Measurements from ENCODE around the gene NR6A1. TPM values are rescaled to one million over a fixed set of nuclear protein-coding genes. Genes with fewer than 3 reads are reported as not detected.
A peak's percentile ranks its signal among the peaks of the same experiment; 100 is the strongest.

The NR6A1 gene
- total RNA-seq, 1 experiment from 2014 or later, result 99.3 TPM

DNA sequence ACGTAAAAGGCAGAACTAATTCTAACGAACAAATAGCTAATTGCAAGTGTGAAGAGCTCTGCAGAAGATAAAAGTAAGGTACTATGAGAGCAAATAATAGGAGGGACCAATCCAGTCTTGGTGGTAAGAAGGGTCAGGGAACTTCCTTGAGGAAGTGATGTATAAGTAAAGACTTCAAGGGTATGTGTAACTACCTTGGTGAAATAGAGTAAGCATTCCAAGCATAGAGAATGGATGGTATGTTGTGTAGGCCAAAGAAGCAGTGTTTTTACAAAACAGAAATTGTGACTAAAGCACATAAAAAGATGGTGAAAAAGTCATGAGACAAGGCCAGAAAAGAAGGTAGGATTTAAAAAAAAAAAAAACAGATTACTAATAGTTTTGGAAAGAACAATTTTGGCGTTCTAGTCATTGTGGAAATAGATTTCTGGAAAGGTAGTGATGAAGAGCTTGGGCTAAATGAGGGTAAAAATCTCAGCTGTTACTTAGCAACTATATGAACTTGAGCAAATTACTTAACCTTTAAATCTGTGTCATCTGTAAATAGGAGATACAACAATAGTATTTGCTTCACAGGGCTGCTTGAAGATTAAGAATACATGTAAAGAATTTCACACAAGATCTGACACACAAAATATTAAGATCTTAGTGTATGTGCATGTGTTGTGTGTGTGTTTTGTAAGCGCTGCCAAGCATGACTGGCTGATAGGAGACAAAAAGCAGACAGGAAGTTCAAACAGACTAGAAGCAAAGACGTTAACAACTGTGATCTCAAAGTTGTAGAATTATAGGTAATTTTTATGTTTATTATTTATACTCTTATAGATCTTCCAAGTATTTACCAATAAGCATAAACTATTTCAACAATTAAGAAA is 73.5 kb downstream of the NR6A1 start:
- Histone ChIP-seq H4K20me1 (ENCODE audit: control insufficient read depth, insufficient read depth, insufficient read length) (no peaks in the 10 kb centered on the region), H3K27ac (ENCODE audit: insufficient read length, low read depth, low read length) (no peak overlapping the region)

More for the DNA sequence above, 73.5 kb downstream of the NR6A1 start:
- TF ChIP-seq, protein P1, sequence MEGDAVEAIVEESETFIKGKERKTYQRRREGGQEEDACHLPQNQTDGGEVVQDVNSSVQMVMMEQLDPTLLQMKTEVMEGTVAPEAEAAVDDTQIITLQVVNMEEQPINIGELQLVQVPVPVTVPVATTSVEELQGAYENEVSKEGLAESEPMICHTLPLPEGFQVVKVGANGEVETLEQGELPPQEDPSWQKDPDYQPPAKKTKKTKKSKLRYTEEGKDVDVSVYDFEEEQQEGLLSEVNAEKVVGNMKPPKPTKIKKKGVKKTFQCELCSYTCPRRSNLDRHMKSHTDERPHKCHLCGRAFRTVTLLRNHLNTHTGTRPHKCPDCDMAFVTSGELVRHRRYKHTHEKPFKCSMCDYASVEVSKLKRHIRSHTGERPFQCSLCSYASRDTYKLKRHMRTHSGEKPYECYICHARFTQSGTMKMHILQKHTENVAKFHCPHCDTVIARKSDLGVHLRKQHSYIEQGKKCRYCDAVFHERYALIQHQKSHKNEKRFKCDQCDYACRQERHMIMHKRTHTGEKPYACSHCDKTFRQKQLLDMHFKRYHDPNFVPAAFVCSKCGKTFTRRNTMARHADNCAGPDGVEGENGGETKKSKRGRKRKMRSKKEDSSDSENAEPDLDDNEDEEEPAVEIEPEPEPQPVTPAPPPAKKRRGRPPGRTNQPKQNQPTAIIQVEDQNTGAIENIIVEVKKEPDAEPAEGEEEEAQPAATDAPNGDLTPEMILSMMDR (conservative IDR thresholded peaks at IDR 0.05), result no peak
- Histone ChIP-seq H3K4me2 (ENCODE audit: insufficient read depth, insufficient read length, low read length) (no peak overlapping the region), H3K23me2 (ENCODE audit: insufficient read length, low read depth, low read length, poor library complexity, severe bottlenecking) (no peaks in the 10 kb centered on the region), H4K8ac (replicated peaks; ENCODE audit: insufficient read length, low read depth, low read length) (no peak overlapping the region), H3K4me1 (ENCODE audit: insufficient read depth, low read length) (peaks cover 2% of the 10 kb centered on the region; the same call in 1 of the 2 replicates), H3K18ac (ENCODE audit: insufficient read length, low read depth, low read length) (no peak overlapping the region), H4K5ac (ENCODE audit: insufficient read length, low read depth, low read length) (no peak overlapping the region), H2BK120ac (ENCODE audit: low read depth, low read length, poor library complexity, severe bottlenecking) (no peak overlapping the region), H3K27me3 (ENCODE audit: insufficient read depth, low read length) (no peaks in the 10 kb centered on the region), H2BK5ac (ENCODE audit: insufficient read length, low read length) (no peak overlapping the region), H2AFZ (ENCODE audit: low read length) (no peak overlapping the region), H4K91ac (ENCODE audit: insufficient read length, low read depth, low read length) (no peak overlapping the region), H3K79me2 (ENCODE audit: insufficient read depth, low read length) (no peaks in the 10 kb centered on the region), H3K9me3 (ENCODE audit: control insufficient read depth, low read depth, low read length) (no peaks in the 10 kb centered on the region), H3K4ac (ENCODE audit: low read depth, low read length) (no peak overlapping the region), H3T11ph (ENCODE audit: low read length) (no peak overlapping the region), H3K23ac (ENCODE audit: insufficient read length, low read depth, low read length) (no peak overlapping the region), H2BK12ac (ENCODE audit: insufficient read length, low read depth, low read length) (no peak overlapping the region), H2BK20ac (ENCODE audit: low read depth, low read length, poor library complexity, severe bottlenecking) (no peak overlapping the region), H3K14ac (ENCODE audit: insufficient read depth, low read length) (no peak overlapping the region), H3K56ac (ENCODE audit: insufficient read length, low read depth, low read length) (no peak overlapping the region), H2AK5ac (ENCODE audit: insufficient read length, low read length) (no peak overlapping the region), H2BK15ac (ENCODE audit: low read depth, low read length) (no peak overlapping the region), H3K79me1 (ENCODE audit: insufficient read depth, low read depth, low read length, poor library complexity, severe bottlenecking) (no peaks in the 10 kb centered on the region), H3K9ac (ENCODE audit: extremely low read depth, insufficient read length, low read length) (no peak overlapping the region)
- DNase-seq, result no peak
- Mint-ChIP-seq H3K27ac (peak overlapping the region in 2 of 3 experiments; percentile 2 to 17; a peak in 4 of 7 replicates), H3K4me3 (no peak overlapping the region), H3K9me3 (peaks cover 0 to 1% of the 10 kb centered on the region in 2 experiments; a peak in 2 of 5 replicates), H3K27me3 (ENCODE audit: low read depth) (no peaks in the 10 kb centered on the region), H3K36me3 (ENCODE audit: insufficient read depth in 1 of 3, low read depth in 3 of 3) (peaks cover 2 to 7% (median 2%) of the 10 kb centered on the region in 3 experiments), H3K4me1 (peaks cover 55 to 56% of the 10 kb centered on the region in 2 experiments)
- WGBS (ENCODE audit: extremely low coverage, insufficient read length, low lambda C conversion rate), result no CpG with 5 or more reads among the region's 5 CpGs

Data from H9 (cell line).